HK-2 (cell line): Measurements from ENCODE around the gene RPAP2.

Experiments
- DNase-seq: peaks from one replicate; pipeline ENCODE4 v3.0.0-alpha.2; 2018; ENCODE audit not compliant: unreplicated experiment

The RPAP2 gene

DNA sequence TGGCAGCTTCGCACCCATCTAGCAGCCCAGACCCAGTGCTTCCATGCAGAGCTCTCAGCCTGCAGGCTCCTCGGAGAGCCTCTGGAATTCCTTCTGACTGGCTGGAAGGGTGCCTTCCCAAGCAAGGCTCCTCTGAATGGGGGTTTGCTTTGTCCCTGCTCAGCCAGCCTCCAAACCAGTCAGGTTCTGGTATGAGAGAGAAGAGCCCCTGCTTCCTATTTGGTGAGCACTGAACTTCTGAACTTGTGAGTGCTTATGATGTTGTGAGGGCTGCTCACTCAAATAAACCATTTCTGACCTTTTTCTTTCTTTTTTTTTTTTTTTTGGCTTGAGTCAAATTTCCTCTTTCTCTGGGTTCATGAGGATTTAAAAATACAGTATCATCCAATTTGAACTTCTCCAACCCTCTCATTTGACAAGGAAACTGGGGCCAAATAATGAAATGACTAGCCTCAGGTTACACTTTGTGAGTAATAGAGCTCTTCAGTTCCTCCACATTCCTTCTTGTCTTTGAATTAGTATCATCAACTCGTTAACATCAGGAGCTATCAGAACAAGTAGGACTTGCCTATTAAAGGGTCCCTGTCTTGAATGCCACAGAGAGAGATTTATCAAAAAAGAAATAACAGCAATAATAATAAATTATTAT, 148.3 kb downstream of the RPAP2 start:
- DNase-seq: no peak

DNA sequence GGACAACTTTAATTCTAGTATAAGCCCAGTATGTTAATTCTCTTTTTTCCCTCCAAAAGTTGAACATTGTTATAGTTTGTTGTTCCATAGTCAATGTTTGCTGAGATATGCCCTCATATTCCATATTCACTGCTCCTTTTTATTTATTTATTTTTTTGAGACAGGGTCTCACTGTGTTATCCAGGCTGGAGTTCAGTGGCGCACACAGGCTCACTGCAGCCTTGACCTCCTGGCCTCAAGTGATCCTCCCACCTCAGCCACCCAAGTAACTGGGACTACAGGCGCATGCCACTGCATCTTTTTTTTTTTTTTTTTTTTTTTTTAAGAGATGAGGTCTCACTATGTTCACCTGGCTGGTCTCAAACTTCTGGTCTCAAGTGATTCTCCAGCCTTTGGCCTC, 149.1 kb downstream of the RPAP2 start:
- no peak for DNase-seq
